Measurements from ENCODE around the gene SLFN14. TPM values are rescaled to one million over a fixed set of nuclear protein-coding genes. Genes with fewer than 3 reads are reported as not detected.
"Not testable (repeated sequence)": the region's sequence is repeated elsewhere in the genome, so short reads cannot be mapped to it uniquely, and the experiment has no call there.

The SLFN14 gene
- total RNA-seq, 1 experiment from 2014 or later, result not detected

DNA sequence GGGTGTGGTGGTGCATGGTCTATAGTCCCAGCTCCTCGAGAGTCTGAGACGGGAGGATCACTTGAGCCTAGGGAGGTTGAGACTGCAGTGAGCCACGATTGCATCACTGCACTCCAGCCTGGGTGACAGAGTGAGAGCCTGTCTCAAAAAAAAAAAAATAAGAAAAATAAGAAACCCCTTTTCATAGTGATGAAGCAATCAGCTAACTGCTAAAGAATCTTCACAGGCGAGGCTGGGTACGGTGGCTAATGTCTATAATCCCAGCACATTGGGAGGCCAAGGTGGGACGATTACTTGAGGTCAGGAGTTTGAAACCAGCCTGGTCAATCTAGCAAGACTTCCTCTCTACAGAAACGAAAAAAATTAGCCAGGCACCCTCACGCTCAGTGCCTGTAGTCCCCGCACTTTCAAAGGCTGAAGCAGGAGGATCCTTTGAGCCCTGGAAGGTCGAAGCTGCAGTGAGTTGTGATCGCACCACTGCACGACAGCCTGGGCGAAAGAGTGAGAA lies 23.9 kb downstream of the SLFN14 start:
- H3K23me2 ChIP-seq (ENCODE audit: insufficient read length, low read depth, low read length, poor library complexity, severe bottlenecking), result no peaks in the 10 kb centered on the region
- H3K27me3 ChIP-seq (ENCODE audit: insufficient read depth, low read length), result no peaks in the 10 kb centered on the region
- H4K8ac ChIP-seq (replicated peaks; ENCODE audit: insufficient read length, low read depth, low read length), result no peak overlapping the region
- no peaks in the 10 kb centered on the region for H4K20me1 ChIP-seq (ENCODE audit: control insufficient read depth, insufficient read depth, insufficient read length)
- H3K9me3 ChIP-seq (ENCODE audit: control insufficient read depth, low read depth, low read length), result no peaks in the 10 kb centered on the region
- H3K27ac ChIP-seq (ENCODE audit: insufficient read length, low read depth, low read length), result no peak overlapping the region
- no peak overlapping the region for H3K9ac ChIP-seq (ENCODE audit: extremely low read depth, insufficient read length, low read length)
- WGBS (ENCODE audit: extremely low coverage, insufficient read length, low lambda C conversion rate), result no CpG with 5 or more reads among the region's 13 CpGs
- no peak overlapping the region for H2BK20ac ChIP-seq (ENCODE audit: low read depth, low read length, poor library complexity, severe bottlenecking)
- no peak overlapping the region for H4K91ac ChIP-seq (ENCODE audit: insufficient read length, low read depth, low read length)
- no peak for DNase-seq
- H3T11ph ChIP-seq (ENCODE audit: low read length), result no peak overlapping the region
- no peaks in the 10 kb centered on the region for H3K79me1 ChIP-seq (ENCODE audit: insufficient read depth, low read depth, low read length, poor library complexity, severe bottlenecking)
- no peak overlapping the region for H4K5ac ChIP-seq (ENCODE audit: insufficient read length, low read depth, low read length)
- H3K18ac ChIP-seq (ENCODE audit: insufficient read length, low read depth, low read length), result no peak overlapping the region
- Mint-ChIP-seq H3K9me3 (no peaks in the 10 kb centered on the region), H3K27ac (no peak overlapping the region), H3K4me3 (no peak overlapping the region), H3K4me1 (peaks cover 0 to 3% of the 10 kb centered on the region in 2 experiments; a peak in 1 of 4 replicates), H3K36me3 (ENCODE audit: insufficient read depth in 1 of 3, low read depth in 3 of 3) (no peaks in the 10 kb centered on the region), H3K27me3 (ENCODE audit: low read depth) (no peaks in the 10 kb centered on the region)
- H2AK5ac ChIP-seq (ENCODE audit: insufficient read length, low read length), result no peak overlapping the region
- H2BK15ac ChIP-seq (ENCODE audit: low read depth, low read length), result no peak overlapping the region
- no peak overlapping the region for H2AFZ ChIP-seq (ENCODE audit: low read length)
- H3K23ac ChIP-seq (ENCODE audit: insufficient read length, low read depth, low read length), result no peak overlapping the region
- H3K4me1 ChIP-seq (ENCODE audit: insufficient read depth, low read length), result no peaks in the 10 kb centered on the region
- H3K4ac ChIP-seq (ENCODE audit: low read depth, low read length), result no peak overlapping the region
- no peak overlapping the region for H2BK120ac ChIP-seq (ENCODE audit: low read depth, low read length, poor library complexity, severe bottlenecking)
- TF ChIP-seq, protein P1, sequence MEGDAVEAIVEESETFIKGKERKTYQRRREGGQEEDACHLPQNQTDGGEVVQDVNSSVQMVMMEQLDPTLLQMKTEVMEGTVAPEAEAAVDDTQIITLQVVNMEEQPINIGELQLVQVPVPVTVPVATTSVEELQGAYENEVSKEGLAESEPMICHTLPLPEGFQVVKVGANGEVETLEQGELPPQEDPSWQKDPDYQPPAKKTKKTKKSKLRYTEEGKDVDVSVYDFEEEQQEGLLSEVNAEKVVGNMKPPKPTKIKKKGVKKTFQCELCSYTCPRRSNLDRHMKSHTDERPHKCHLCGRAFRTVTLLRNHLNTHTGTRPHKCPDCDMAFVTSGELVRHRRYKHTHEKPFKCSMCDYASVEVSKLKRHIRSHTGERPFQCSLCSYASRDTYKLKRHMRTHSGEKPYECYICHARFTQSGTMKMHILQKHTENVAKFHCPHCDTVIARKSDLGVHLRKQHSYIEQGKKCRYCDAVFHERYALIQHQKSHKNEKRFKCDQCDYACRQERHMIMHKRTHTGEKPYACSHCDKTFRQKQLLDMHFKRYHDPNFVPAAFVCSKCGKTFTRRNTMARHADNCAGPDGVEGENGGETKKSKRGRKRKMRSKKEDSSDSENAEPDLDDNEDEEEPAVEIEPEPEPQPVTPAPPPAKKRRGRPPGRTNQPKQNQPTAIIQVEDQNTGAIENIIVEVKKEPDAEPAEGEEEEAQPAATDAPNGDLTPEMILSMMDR (conservative IDR thresholded peaks at IDR 0.05), result no peak
- no peaks in the 10 kb centered on the region for H3K79me2 ChIP-seq (ENCODE audit: insufficient read depth, low read length)
- H3K14ac ChIP-seq (ENCODE audit: insufficient read depth, low read length), result no peak overlapping the region
- H2BK12ac ChIP-seq (ENCODE audit: insufficient read length, low read depth, low read length), result no peak overlapping the region
- H3K4me2 ChIP-seq (ENCODE audit: insufficient read depth, insufficient read length, low read length), result no peak overlapping the region
- no peak overlapping the region for H3K56ac ChIP-seq (ENCODE audit: insufficient read length, low read depth, low read length)
- no peak overlapping the region for H2BK5ac ChIP-seq (ENCODE audit: insufficient read length, low read length)

DNA sequence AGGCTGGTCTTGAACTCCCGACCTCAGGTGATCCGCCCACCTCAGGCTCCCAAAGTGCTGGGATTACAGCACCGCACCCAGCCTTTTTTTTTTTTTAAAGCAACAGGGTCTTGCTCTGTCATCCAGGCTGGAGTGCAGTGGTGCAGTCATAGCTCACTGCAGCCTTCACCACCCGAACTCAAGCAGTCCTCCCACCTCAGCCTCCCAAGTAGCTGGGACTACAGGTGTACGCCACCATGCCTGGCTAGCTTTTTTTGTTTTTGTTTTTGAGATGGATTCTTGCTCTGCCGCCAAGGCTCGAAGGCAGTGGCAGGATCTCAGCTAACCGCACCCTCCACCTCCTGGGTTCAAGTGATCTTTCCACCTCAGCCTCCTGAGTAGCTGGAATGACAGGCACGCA lies 25.2 kb downstream of the SLFN14 start:
- not testable (repeated sequence) for H3K27ac Mint-ChIP-seq; H3K23ac ChIP-seq (ENCODE audit: insufficient read length, low read depth, low read length); H3K79me2 ChIP-seq (ENCODE audit: insufficient read depth, low read length); H4K5ac ChIP-seq (ENCODE audit: insufficient read length, low read depth, low read length); H4K8ac ChIP-seq (replicated peaks; ENCODE audit: insufficient read length, low read depth, low read length); H2AK5ac ChIP-seq (ENCODE audit: insufficient read length, low read length); H3K14ac ChIP-seq (ENCODE audit: insufficient read depth, low read length); H2BK5ac ChIP-seq (ENCODE audit: insufficient read length, low read length); H3T11ph ChIP-seq (ENCODE audit: low read length); H3K9me3 ChIP-seq (ENCODE audit: control insufficient read depth, low read depth, low read length); H4K91ac ChIP-seq (ENCODE audit: insufficient read length, low read depth, low read length); DNase-seq; H3K4ac ChIP-seq (ENCODE audit: low read depth, low read length); H3K9me3 Mint-ChIP-seq; H3K27me3 ChIP-seq (ENCODE audit: insufficient read depth, low read length); H3K56ac ChIP-seq (ENCODE audit: insufficient read length, low read depth, low read length); H3K27ac ChIP-seq (ENCODE audit: insufficient read length, low read depth, low read length); H3K9ac ChIP-seq (ENCODE audit: extremely low read depth, insufficient read length, low read length); H3K4me1 Mint-ChIP-seq; H3K4me1 ChIP-seq (ENCODE audit: insufficient read depth, low read length); H3K4me3 Mint-ChIP-seq; H3K27me3 Mint-ChIP-seq (ENCODE audit: low read depth); H3K36me3 Mint-ChIP-seq (ENCODE audit: insufficient read depth in 1 of 3, low read depth in 3 of 3); H3K23me2 ChIP-seq (ENCODE audit: insufficient read length, low read depth, low read length, poor library complexity, severe bottlenecking); H3K18ac ChIP-seq (ENCODE audit: insufficient read length, low read depth, low read length); H2AFZ ChIP-seq (ENCODE audit: low read length); H4K20me1 ChIP-seq (ENCODE audit: control insufficient read depth, insufficient read depth, insufficient read length); H2BK120ac ChIP-seq (ENCODE audit: low read depth, low read length, poor library complexity, severe bottlenecking); H2BK20ac ChIP-seq (ENCODE audit: low read depth, low read length, poor library complexity, severe bottlenecking); H2BK12ac ChIP-seq (ENCODE audit: insufficient read length, low read depth, low read length); H3K79me1 ChIP-seq (ENCODE audit: insufficient read depth, low read depth, low read length, poor library complexity, severe bottlenecking); H3K4me2 ChIP-seq (ENCODE audit: insufficient read depth, insufficient read length, low read length); H2BK15ac ChIP-seq (ENCODE audit: low read depth, low read length)
- WGBS (ENCODE audit: extremely low coverage, insufficient read length, low lambda C conversion rate), result no CpG with 5 or more reads among the region's 9 CpGs

Measured in H9 (cell line).